ENCODE results near the gene RCSD1. TPM values are rescaled to one million over a fixed set of nuclear protein-coding genes. Genes with fewer than 3 reads are reported as not detected.

RCSD1 gene
- total and polyA plus RNA-seq, 2 of the 4 experiments (the other 2 are of a cell fraction), result 0.03 TPM; not detected in 1

GRCh38 chr1:167711797-167712196 lies 81.8 kb downstream of the RCSD1 start:
- no peak overlapping the region for H4K5ac ChIP-seq (ENCODE audit: low read depth, low read length)
- H3K56ac ChIP-seq (ENCODE audit: extremely low read depth, insufficient read depth, low read length), result no peak overlapping the region
- no peak for DNase-seq
- H2BK120ac ChIP-seq (ENCODE audit: low read depth, low read length), result no peak overlapping the region
- peaks cover 12% of the 10 kb centered on the region for H3K27me3 ChIP-seq (ENCODE audit: control insufficient read depth, insufficient read depth, low read length)
- ChIA-PET CTCF (no interaction called here), POLR2A (ENCODE audit: unreplicated experiment) (no interaction called here)
- H3K4me2 ChIP-seq (ENCODE audit: low read depth, low read length), result no peak overlapping the region
- no peak overlapping the region for H3K9ac ChIP-seq (ENCODE audit: low read depth, low read length)
- H3K23ac ChIP-seq (ENCODE audit: low read depth, low read length), result no peak overlapping the region
- no peak overlapping the region for H3K4ac ChIP-seq (ENCODE audit: low read depth, low read length)
- no peak overlapping the region for H2AK5ac ChIP-seq (ENCODE audit: low read depth, low read length)
- no peak overlapping the region for H3K4me3 ChIP-seq (ENCODE audit: insufficient read depth, low read depth, low read length)
- H3K18ac ChIP-seq (ENCODE audit: low read depth, low read length), result no peak overlapping the region
- ATAC-seq (ENCODE audit: low read depth), result no peak
- intact Hi-C loops (cut with micrococcal nuclease) (no loop called here), dilution Hi-C loops (cut with HindIII; ENCODE audit: low sequenced_read_pairs, unreplicated experiment) (no loop called here), in situ Hi-C loops (cut with MboI; ENCODE audit: low sequenced_read_pairs) (loop anchor here (10.0 kb wide), 1 partner anchor 373 kb away; no protein-coding TSS in a partner anchor)
- no peak overlapping the region for H2AK9ac ChIP-seq (replicated peaks; ENCODE audit: low read depth, low read length, poor library complexity)
- H3K36me3 ChIP-seq (ENCODE audit: control insufficient read depth, insufficient read depth, low read length), result no peaks in the 10 kb centered on the region
- TF ChIP-seq SMC3 (IDR thresholded peaks at IDR 0.05; ENCODE audit: low read depth, low read length) (no peak), MAZ (IDR thresholded peaks at IDR 0.05; ENCODE audit: borderline replicate concordance, low read depth, low read length) (no peak), ELK1 (IDR thresholded peaks at IDR 0.05; ENCODE audit: borderline replicate concordance, low read depth, low read length) (no peak), NFE2L2 (IDR thresholded peaks at IDR 0.05; ENCODE audit: low read depth, low read length) (no peak)
- H3K27ac ChIP-seq (ENCODE audit: insufficient read depth, low read length), result no peak overlapping the region
- no peaks in the 10 kb centered on the region for H3K9me1 ChIP-seq (ENCODE audit: insufficient read depth, low read length)
- no peak overlapping the region for H4K8ac ChIP-seq (ENCODE audit: low read depth in 2 of 2, low read length in 2 of 2)
- no peaks in the 10 kb centered on the region for H3K4me1 ChIP-seq (ENCODE audit: control insufficient read depth, insufficient read depth, low read length)
- no peak overlapping the region for H4K91ac ChIP-seq (ENCODE audit: insufficient read depth, low read depth, low read length)
- H4K20me1 ChIP-seq (ENCODE audit: insufficient read depth, low read length), result no peaks in the 10 kb centered on the region
- H3K9me3 ChIP-seq (ENCODE audit: control insufficient read depth, insufficient read depth, low read length), result no peaks in the 10 kb centered on the region
- BruUV-seq (replicated peaks), result no TSS peak
- H3K79me1 ChIP-seq (ENCODE audit: low read depth in 1 of 2, low read length in 2 of 2), result no peaks in the 10 kb centered on the region
- no peak overlapping the region for H2BK5ac ChIP-seq (ENCODE audit: low read depth, low read length, poor library complexity, severe bottlenecking)
- no peak overlapping the region for H3K14ac ChIP-seq (replicated peaks; ENCODE audit: low read depth, low read length)
- H2BK15ac ChIP-seq (ENCODE audit: low read depth, low read length), result no peak overlapping the region
- H2BK20ac ChIP-seq (ENCODE audit: low read depth, low read length), result no peak overlapping the region
- WGBS, 2 experiments (ENCODE audit: extremely low coverage in 2 of 2, insufficient read length in 1 of 2), result no CpG with 5 or more reads among the region's 3 CpGs
- no peak overlapping the region for H2AFZ ChIP-seq (replicated peaks; ENCODE audit: low read length, poor library complexity)

Data from IMR-90 (cell line).